NCI-H1105 treated with DMSO at 0.1 percent for 48 hours (cell line): ENCODE measurements around the gene JMJD1C.

ENCODE experiments used
- DNase-seq: peaks from one replicate; lab custom pipeline; 2025; lab: John Stamatoyannopoulos, UW

The JMJD1C gene

DNA sequence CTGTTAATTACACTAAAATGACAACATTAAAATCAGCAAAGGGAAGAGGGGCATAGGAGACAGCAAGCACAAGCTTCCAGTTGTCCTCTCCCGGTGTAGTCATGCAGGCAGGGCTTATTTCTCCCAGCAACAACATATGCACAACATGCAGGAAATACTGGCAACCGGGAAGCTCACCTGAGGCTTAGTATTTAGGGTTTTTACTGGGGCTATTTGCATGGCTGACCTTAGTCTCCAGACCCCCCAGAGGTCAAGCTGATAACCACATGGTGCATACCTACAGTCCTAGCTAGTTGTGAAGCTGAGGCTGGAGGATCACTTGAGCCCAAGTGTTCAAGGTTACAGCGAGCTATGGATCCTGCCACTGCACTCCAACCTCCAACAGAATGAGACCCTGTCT is 12.8 kb upstream of the JMJD1C start:
- no peak for DNase-seq

DNA sequence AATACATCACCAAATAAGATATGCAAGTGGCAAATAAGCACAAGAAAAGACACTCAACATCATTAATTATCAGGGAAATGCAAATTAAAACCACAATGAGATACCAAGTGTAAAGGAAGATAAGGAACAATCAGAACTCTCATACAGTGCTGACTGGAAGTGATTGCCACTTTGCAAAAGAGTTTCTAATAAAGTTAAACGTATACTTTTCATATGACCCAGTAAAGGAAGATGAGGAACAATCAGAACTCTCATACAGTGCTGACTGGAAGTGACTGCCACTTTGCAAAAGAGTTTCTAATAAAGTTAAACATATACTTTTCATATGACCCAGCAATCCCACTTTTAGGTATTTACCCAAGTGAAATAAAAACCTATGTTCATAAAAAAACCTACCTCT is 12.2 kb upstream of the JMJD1C start:
- no peak for DNase-seq

DNA sequence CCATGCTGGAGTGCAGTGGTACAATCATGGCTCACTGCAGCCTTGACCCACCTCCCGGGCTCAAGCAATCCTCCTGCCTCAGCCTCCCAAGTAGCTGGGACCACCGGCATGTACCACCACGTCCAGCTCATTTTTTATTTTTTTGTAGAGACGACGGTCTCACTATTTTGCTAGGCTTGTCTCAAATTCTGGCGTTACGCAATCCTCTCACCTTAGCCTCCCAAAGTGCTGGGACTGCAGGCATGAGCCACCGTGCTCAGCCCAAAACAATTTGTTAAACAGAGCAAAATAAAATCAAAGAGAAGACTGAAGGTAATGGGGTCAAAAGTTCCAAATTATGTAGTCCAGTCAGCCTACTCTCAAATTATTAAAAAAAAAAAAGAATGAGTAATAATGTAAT is 8.7 kb upstream of the JMJD1C start:
- no peak for DNase-seq

DNA sequence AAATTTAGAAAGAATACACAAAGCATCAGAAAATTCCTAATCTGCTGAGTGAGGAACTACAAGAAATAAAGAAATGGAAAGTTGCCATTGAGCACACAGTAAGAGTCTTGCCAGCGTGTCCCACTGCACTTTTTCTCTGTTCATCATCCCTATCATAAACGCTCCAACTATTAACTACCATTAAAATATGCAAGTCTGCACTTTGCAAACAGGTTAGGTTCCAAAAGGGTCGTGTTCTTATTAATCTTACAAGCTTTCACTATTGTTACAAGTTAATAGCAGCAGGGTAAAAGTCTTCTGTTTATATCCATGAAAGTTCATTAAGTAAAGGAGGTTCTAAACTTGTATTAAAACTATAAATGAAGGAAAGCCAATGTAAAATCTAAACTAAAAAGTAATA is 5.2 kb upstream of the JMJD1C start:
- DNase-seq: no peak

DNA sequence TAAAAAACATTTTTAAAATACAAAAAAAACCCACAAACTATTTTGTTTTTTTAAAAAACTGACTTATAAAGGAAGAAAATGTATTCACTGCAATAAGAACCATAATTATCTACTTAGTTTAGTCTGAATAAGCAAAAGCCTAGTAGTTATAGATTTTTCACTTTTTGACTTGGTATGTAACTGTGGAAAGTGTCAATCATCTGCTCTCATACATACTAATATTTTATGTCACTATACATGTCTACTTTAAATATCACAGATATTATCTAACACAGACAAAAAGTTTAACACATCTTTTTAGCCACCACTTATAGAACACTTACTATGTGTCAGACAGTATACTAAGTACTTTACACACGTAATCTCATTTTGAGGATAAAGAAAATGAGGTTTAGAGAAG is 3.2 kb upstream of the JMJD1C start:
- DNase-seq: no peak

DNA sequence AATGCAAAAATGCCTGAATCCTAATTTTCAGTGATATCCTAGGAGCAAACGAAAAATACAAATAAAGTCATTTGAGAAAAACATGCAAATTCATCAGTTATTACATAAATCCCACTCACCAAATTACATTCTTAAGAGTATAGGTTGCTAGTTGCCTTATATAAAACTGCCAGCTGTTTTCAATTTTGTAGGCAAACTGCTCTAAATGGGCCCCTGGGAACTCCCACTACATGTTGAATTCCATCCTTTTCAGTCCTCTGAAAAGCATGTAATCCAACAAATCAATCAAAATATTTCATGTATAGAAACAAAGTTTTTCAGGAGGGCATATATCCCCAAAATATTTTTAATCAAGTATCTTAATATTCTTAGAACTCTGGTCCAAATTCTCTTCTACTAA is 2.1 kb upstream of the JMJD1C start:
- no peak for DNase-seq

DNA sequence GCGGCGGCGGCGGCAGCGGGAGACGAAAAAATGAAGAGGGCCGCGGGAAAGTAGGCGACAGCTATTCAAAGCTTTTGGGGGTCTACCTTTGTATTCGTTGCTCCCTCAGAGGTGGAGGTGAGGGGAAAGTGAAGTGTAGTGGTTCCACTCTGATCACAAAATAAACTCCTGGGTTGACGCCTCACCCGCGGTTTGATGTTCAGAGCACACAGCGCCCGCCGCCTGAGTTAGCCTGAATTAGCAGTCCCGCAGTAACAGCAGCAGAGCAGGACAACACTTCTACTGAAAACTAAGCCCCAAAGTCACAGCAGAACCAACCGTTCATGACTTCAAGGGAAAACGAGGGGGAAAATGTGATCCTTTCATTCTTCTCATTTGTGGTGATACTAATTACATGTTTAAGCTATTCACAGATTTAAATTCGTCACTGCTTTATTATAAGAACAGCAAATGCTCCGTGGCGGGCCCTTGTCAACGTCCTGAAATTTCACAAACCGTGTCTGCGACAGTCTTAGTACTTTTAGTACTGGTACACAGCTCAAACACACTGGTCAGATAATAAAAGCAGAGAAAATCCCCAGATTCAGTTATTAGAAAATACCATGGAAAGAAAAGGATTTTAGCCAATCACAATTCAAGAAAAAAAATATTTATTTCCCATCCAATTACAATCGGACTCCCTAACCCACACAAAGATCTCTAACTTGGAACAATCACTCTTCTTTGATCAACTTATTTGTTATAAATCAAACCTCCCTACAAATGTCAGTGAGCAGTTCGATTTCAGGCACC is 563 bp upstream of the JMJD1C start:
- peak; percentile 53 for DNase-seq

DNA sequence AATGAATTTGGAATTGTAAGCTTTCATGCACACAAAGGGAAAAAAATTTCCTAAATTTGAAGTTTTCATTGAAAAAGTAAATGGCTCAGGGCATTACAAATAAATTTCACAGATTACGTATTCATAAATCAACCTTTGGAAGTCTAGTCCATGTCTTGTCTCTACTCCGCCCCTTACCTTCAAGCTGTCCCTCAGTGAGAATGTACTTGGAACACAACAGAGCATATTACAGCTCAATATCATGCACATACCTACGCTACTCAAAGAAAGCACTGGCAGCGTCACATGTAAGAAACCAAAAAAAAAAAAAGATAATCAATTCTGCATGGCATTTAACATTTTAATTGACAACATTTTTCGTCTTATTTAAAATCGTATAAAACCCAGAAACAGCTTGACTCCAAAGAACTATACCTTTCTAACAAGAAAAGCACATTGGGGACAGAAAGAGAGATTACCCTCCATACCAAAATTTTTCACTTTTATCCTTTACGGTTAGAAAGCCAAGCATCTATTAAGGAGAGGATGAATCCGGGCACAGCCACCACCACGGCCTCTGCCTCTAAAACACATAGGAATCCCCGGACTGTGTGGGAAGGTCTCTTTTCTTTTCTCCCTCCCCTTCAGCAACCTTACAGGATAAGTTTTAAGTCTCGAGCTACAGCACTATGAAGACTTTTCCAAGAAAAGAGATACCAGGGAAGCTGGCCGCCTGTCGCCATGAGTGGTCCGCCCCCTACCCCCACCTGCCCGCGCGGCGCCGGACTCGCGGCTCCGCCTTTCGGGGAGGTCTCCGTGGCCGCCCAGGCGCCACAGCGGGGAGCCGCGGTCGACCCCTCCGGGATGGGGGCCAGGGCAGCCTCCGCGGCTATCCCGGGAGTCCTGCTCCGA is 1.1 kb downstream of the JMJD1C start:
- DNase-seq: peak; percentile 4

DNA sequence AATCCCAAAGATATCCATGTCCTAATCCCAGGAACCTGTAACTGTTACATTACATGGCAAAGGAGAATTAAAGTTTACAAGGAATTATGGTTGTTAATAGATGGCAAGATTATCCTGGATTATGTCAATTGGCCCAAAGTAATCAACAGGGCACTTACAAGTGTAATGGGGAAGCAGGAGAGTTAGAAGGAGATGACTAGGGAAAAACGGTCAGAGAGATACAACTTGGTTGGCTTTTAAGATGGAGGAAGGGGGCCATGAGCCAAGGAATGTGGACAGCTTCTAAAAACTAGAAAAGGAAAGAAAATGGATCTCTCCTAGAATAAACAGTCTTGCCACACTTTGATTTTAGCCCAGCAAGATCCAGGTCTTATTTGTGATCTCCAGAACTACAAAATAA is 3.3 kb downstream of the JMJD1C start:
- DNase-seq: no peak

DNA sequence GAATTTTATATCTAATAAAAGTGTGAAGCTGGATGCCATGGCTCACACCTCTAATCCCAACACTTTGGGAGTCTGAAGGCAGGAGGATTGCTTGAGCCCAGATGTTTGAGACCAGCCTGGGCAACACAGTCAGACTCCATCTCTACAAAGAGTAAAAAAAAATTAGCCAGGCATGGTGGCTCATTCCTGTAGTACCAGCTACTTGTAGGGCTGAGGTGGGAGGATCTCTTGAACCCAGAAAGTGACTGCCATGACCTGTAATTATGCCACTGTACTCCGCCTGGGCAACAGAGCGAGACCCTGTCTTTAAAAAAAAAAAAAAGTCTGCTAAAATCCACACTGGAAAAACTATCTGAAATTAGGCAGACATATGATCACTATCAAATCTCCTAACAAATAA is 7.6 kb downstream of the JMJD1C start:
- DNase-seq: no peak

DNA sequence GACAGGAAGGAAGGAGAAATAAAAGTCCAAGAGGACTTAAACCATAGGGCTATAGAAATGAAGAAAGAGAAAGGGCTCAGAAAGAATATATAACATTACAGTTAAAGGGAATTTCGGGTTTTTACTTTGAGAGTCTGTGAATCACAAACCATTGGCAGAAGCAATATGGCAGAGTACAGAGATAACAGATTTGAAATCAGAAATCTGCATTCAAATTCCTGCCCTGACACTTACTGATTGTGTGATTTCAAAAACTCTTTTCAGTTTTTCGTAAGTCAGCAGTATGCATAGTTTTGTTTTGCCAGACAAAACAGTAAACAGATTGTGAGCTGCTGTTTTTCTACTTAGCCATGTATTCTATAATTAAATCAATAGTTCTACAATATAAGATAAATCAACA is 8.2 kb downstream of the JMJD1C start:
- no peak for DNase-seq

DNA sequence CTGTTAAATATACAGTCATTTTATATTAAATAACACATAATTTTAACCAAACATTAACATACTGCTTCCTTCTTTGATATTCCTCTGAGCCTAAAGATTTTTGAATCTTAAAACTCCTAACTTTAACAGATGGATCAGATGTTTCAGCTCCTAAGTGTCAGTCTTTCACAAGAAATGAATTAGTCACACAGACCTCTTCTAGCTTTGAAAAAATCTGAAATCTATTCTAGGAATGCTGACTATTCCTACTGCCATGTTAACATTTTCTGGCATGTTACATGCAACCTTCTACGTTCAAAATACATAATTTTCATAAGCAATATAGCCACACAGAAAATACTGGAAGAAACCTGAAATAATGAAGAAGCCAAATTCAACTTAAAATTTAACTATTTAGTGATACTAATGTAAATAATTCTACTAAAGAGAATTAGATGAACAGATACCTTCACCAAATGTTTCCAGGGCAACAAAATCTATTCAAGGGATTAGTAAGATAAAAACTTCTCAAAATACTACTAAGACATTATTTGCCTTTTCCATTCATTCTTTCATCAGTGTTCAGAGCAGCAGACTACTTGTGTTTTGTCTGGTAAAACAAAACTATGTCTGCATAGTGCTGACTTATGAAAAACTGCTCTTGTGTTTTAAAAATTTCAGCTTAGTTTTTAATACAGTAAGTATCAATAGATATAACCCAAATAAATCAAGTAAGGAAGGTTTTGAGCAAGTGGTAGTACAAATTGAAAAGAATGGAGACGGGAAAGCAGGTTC is 9.2 kb downstream of the JMJD1C start:
- no peak for DNase-seq

DNA sequence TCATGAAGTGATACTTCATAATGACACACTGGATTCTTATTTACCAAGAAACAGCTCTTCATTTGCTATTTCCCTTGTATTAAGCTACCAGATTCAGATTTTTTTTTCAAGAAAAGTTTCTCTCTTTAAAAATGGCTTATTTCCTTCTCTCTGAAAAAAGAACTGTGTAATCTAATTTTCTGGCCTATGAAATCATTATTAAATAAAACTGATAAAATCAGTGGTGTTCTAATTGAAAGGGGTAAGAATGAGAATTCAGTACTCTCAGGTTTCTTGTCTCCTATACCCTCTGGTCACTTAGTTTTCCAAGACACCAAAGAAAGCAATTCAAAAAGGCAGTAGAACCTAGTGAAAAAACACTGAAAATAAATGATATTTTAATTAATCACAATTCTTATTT is 10.3 kb downstream of the JMJD1C start:
- no peak for DNase-seq

DNA sequence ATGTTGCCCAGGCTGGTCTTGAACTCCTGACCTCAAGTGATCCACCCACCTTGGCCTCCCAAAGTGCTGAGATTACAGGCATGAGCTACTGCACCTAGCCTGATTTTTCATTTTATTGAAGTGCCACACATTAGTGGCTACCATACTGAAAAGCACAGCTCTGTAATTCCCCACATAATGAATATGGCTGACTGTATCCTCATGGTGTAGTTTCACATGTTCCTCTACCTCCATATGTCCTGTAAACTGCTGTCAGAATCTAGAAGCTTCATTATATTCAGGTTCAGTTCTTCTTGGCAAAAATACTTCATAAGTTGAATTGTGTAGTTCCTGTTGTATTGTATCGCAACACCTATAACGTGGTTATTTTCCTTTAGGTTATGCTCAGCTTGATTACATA is 11.1 kb downstream of the JMJD1C start:
- no peak for DNase-seq

DNA sequence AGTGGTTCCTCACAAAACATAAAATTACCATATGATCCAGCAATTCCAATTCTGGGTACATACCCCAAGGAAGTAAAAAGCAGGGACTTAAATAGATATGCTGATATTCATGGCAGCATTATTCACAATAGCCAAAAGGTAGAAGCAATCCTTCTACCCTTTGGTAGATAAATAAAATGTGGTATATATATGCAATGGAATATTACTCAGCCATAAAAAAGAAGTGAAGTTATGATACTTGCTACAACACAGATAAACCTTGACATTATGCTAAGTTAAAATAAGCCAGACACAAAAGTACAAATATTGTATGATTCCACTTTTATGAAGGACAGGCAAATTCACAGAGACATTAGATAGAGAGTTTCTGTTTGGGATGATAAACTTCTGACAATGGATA is 13.3 kb downstream of the JMJD1C start:
- no peak for DNase-seq

DNA sequence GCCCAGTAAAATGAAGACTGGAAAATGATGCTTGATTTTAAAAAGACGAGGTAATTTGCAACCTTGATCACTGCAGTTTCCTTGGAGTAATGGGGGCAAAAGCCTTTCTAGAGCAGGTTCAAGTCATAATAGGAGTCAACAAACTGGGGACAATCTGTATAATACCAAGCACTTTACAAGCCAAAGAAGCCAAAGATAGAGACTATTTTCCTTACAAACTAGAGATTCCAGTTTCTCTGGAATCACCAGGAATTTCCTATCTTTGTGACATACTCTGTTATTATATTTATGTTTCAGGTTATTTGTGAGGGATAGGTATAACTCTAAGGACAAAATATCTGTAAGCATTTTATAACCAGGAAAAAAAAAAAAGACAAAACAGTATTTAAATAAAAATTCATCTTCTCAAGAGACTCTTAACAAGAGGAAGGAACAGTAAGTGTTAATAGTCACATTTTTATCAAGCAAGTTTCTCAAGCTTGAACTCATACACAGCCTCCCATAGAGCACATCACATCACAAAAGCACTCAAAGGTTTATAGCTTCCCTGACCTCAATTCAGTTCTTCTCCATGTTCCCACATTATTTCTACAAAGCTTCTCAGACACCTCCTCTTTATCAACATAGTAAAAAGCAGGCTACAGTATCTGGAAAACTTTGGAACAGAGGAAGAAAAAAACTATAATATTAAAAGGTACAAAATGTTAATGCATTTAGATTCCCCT is 18.9 kb downstream of the JMJD1C start:
- DNase-seq: no peak

DNA sequence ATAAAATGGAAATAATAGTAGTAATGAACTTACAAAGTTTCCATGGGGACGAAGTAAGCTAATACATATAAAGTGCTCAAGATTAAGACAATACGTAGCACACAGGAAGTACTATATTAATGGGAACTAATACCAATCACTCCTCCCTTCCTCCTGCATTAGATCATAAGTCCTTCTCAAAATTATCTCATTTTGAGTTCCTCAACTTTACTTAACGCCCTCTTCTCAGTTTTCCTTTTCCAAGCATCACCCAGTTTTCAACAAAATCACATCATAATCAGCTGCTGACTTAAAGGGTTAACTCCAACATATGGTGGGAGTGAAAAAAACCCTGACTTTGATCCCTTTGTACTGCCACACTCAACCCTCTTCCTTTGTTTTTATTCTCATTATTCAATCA is 24.4 kb downstream of the JMJD1C start:
- no peak for DNase-seq

DNA sequence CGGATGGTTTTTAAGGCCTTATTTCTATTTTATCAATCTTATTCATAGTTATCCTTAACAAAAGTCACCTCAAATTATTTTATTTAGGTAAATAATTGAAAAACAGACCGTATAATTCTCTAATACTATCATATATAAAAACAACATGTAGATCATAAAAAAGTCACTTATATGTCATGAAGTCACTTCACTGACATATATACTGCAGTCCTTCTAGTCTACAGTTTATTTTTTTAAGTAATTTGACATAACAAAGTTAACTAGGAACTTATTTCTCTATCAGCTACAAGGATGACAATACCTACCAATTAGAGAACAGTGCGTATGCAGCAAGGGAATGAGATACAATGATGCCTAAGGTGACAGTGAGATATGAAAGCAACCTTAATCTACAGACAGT is 26.2 kb downstream of the JMJD1C start:
- DNase-seq: no peak

DNA sequence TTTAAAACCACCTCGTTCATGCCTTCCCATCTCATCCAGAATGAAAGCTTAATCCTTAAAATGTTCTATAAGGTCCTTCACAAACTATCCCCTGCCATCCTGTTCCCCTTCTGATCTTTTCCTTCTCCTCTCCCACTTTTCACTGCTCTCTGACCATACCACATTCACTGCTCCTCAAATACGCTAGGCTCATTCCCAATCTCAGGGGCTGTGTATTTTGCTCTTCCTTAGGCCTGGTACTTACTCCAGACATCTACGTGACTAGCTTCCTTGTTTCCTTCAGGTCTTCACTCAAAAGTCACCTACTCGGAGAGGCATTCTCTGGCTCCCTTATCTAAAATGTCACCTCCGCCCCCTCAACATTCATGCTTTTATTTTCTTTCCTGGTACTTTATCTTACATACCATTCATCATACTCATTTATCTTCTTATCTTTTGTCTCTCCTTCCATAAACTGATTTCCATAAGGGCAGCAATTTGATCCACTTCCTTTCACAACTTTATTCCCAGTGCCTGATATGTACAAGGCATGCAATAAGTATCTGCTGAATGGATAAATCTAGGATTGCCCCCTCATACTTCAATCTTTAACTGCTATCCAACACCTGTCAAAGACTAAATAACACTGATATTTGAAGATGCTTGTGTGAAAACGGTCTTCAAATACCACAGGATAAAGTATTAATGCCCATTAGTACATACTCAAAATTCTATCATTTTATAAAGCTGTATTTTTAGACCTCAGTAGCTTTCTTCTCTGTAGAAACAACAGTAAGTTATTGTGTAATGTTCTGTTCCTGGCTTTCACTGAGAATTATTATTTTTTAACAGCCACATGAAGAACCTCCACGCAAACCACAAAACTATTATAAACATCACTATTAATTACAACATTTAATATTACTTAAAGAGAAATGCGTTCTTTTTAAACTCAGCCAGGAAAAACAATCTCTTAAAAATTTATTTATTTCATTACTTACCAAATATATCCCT is 27.0 kb downstream of the JMJD1C start:
- no peak for DNase-seq

DNA sequence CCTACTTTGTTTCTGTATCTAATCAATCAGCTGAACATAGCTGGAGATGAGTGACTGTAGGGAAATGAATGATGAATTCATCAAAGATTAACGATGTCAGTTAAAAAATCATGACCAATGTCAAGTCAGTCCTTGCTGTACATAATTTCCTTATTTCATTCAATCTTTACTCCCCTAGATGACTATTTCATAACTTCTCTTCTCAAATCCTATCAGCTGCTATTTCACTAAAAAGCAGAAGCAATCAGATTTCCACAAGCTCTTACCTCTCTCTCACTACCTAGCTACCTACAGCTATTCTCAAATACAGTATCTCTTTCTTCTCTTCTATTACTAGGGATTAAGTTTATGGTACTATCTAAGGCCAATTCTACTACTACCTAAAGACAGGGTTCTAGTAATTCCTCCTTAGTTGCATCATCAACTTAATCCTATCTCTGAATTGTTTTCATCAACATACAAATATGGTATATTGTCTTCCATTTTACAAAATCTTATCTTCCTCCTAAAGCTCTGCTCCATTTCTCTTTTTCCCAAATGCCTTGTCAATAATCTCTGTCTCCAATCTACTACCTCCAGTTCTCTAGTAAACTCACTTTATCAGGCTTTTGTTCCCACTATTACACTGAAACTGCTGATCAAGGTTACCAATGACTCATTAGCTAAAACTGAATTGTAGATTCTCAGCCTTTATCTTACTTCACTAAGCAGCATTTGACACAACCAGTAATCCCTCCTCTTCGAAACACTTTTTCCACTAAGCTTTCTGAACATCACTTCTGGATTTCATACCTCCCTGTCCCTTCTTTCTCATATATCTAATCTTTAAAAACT is 28.4 kb downstream of the JMJD1C start:
- no peak for DNase-seq
